ENCODE data around the gene TH.

Gene TH

DNA sequence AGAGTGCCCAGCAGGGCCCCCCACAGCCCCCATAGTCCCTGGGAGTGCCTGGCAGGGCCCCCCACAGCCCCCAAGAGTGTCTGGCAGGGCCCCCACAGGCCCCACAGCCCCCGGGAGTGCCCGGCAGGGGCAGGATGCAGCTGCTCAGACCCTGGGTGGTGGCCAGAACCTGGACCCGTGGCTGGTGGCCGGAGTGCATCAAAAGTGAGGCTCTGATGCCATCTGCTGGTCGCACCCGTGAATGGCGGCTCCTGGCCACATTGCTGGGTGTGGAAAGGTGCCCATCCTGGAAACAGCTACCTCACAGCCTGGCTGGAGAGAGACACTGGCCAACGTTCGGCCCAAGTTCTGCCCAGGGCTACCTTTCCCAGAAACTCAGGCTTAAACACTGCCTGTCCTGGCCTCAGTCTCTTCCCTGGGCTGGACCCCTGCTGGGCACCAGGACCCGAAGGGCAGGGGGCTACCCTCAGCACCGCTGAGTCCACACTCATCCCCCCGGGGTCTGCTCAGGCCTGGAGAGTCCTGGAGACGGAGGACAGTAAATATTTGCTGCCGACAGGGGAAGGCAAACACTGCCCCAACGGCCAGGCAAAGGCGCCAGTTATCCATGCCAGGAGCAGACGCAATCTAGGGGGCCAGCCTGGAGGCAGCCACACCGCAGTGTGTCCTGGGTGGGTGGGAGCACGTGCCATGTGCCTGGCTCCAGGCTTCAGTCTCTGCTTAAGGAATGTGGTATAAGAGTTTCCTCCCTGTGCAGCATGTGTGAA lies 15.0 kb downstream of the TH start:
- no peak for DNase-seq (ENCODE audit: low spot score)

DNA sequence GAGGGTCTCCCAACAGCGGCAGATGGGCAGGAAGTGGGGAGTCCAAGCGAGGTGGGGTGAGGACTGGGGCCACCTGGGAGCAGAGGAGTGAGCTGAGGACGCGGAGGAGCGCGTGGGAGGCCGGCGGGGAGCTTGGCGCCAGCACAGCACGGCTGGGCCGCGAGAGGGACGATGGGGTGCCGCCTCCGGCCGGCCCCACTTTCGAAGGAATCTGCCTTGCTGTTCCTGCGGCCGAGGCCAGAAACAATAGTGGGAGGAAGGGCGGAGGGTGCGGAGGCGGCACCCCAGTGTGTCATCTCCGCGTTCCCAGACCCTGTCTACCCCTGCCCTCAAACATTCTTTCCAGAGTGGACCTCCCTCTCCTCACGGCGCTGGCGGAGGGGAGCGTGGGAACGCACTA lies 16.1 kb downstream of the TH start:
- no peak overlapping the region for H3K27ac ChIP-seq
- TF ChIP-seq, protein P1, sequence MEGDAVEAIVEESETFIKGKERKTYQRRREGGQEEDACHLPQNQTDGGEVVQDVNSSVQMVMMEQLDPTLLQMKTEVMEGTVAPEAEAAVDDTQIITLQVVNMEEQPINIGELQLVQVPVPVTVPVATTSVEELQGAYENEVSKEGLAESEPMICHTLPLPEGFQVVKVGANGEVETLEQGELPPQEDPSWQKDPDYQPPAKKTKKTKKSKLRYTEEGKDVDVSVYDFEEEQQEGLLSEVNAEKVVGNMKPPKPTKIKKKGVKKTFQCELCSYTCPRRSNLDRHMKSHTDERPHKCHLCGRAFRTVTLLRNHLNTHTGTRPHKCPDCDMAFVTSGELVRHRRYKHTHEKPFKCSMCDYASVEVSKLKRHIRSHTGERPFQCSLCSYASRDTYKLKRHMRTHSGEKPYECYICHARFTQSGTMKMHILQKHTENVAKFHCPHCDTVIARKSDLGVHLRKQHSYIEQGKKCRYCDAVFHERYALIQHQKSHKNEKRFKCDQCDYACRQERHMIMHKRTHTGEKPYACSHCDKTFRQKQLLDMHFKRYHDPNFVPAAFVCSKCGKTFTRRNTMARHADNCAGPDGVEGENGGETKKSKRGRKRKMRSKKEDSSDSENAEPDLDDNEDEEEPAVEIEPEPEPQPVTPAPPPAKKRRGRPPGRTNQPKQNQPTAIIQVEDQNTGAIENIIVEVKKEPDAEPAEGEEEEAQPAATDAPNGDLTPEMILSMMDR (IDR thresholded peaks at IDR 0.05): no peak
- H3K4me3 ChIP-seq: no peak overlapping the region
- no peak for DNase-seq (ENCODE audit: low spot score)

More for the DNA sequence above, 15.0 kb downstream of the TH start:
- H3K27ac ChIP-seq: no peak overlapping the region
- TF ChIP-seq, protein P1 (IDR thresholded peaks at IDR 0.05): peak; percentile 51
- H3K4me3 ChIP-seq: no peak overlapping the region

DNA sequence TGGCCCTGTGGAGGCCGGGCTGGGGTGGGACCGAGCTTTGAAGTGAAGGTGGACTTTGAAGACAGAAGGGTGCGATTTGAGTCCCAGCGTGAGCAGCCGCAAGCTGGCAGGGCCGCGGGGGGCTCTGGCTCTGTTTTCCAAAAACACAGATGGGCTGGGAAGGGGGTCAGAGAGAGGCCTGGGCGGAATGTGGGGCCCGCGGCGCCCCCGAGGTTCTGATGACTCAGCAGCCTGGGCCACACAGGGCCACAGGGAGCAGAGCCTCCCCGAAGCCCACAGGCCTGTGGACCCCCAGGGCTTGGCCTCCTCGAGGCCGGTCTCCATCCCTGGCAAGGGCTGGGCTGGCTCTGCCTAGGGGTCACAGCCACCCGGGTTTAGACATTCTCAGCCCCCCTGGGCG lies 16.7 kb downstream of the TH start:
- H3K27ac ChIP-seq: no peak overlapping the region
- TF ChIP-seq, protein P1 (IDR thresholded peaks at IDR 0.05): no peak
- DNase-seq (ENCODE audit: low spot score): no peak
- no peak overlapping the region for H3K4me3 ChIP-seq

DNA sequence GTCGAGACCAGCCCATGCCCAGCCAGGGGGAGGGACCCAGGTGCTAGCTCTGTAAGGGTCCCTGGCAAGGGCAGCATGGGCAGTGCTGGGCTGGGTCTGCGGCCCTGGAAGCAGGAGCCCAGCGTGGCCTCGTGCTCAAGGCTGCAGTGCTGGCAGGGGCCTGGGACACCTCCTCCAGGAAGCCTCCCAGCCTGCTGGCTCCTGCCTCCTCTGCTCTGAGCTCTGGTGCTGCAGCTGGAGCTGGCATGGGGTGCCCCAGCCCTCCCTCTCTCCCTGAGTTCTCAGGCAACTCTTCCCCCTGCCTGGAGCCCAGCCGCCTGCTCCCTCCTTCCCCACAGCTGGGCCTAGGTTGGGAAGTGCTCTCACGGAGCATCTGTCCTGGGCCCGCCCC lies 17.4 kb downstream of the TH start:
- H3K4me3 ChIP-seq: no peak overlapping the region
- TF ChIP-seq, protein P1 (IDR thresholded peaks at IDR 0.05): no peak
- H3K27ac ChIP-seq: no peak overlapping the region
- DNase-seq (ENCODE audit: low spot score): no peak

DNA sequence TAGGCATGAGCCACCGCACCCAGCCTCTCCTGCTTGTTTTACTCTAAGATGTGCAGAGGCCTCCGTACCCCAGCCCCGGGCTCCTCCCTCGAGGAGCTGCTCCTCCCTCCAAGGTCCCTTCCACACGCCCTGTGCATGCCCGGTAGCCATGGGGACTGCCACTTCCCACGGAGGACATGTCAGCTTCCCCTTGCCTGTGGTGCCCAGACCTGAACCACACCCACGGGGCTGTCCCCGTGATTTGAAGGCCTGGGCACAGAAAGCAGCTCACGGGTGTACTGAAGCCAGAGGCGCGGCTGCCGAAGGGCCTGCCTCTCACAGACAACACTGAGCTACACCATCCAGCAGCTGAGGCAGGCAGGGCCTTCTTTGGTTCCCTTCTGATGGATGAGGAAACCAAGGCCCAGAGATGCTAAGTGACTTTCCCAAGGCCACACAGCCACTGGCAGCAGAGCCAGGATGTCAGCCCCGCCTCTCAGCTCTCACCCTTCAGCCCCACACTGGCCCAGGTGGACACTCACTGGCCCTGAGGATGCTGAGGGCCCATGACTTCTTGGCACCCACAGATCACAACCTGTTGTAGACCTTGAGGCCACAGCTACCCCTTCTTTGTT lies 17.9 kb downstream of the TH start:
- DNase-seq (ENCODE audit: low spot score): no peak
- no peak overlapping the region for H3K4me3 ChIP-seq
- no peak overlapping the region for H3K27ac ChIP-seq
- TF ChIP-seq, protein P1 (IDR thresholded peaks at IDR 0.05): no peak

DNA sequence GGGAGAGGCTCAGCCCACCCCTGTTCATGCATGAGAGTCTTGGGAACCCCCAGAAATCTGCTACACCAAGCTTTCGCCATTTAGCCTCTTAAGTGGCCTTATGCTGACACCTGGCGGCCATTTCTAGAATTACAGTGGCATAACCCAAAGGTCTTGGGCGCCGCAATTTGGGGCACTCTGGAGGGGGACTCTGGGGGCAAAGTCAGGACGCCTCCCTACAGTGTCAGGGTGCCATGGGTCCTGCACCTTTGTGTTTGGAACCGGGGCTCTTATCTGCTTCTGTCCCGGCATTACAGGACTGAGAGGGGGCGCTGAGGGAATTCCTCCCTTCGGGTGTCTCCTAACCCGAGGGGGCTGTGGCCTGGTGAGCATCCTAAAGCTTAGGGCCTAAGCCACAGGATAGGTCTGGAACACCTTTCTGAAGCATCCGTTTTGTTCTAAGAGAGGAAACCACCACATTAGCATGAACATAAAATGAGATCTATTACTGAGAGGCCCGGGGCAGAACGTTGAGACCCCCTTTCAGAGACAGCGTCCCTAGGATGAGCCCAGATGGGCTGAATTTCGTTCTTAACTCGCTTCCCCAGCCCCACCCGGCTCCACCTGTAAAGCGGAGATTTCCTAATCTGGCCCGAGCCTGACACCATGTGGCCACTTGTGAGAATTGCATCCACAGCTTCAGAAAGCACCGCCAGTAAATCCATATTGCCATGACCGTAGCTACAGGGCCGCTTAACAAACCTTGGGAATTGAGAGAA lies 19.9 kb downstream of the TH start:
- Histone ChIP-seq H3K27ac (no peak overlapping the region), H3K4me3 (no peak overlapping the region)
- TF ChIP-seq, protein P1 (IDR thresholded peaks at IDR 0.05): peak; percentile 78

More for the DNA sequence above, 19.9 kb downstream of the TH start:
- DNase-seq (ENCODE audit: low spot score): no peak

Measured in coronary artery (tissue), 2 donors.